Loucy (cell line): ENCODE results near the gene CCDC89.
"Not testable (repeated sequence)": the region's sequence is repeated elsewhere in the genome, so short reads cannot be mapped to it uniquely, and the experiment has no call there.

Experiments
- H2AFZ ChIP-seq: fragments of 200-600 bp; sonication (generic); 2 replicates; pipeline ENCODE4 v1.6.0; 2016; ENCODE audit warnings: antibody characterized with exemption, mild to moderate bottlenecking, low read length, moderate library complexity
- H3F3A ChIP-seq: fragments of 200-600 bp; 2 replicates; pipeline ENCODE4 v1.6.0; 2016; ENCODE audit warnings: antibody characterized with exemption, low read depth, mild to moderate bottlenecking
- H3K27me3 ChIP-seq: fragments of 200-600 bp; sonication (generic); 2 replicates; pipeline ENCODE4 v1.6.1; 2014; ENCODE audit warnings: low read length, mild to moderate bottlenecking; ENCODE audit not compliant: insufficient read depth, poor library complexity, severe bottlenecking
- H3K36me3 ChIP-seq: fragments of 200-600 bp; sonication (generic); 2 replicates; pipeline ENCODE4 v1.6.1; 2016; ENCODE audit warnings: low read length; ENCODE audit not compliant: insufficient read depth
- H3K4me1 ChIP-seq: fragments of 200-600 bp; sonication (generic); 2 replicates; pipeline ENCODE4 v1.5.1; 2014; ENCODE audit warnings: low read length, mild to moderate bottlenecking; ENCODE audit not compliant: insufficient read depth, poor library complexity, severe bottlenecking
- H3K4me2 ChIP-seq: fragments of 200-600 bp; sonication (generic); 2 replicates; pipeline ENCODE4 v1.6.0; 2014; ENCODE audit warnings: antibody characterized with exemption, low read length, low read depth, mild to moderate bottlenecking; ENCODE audit not compliant: poor library complexity, severe bottlenecking
- H3K4me3 ChIP-seq: fragments of 200-600 bp; sonication (generic); 2 replicates; pipeline ENCODE4 v1.5.1; 2014; ENCODE audit warnings: low read length, mild to moderate bottlenecking, mixed read lengths; ENCODE audit not compliant: poor library complexity, severe bottlenecking
- H3K79me2 ChIP-seq: fragments of 200-600 bp; sonication (generic); 2 replicates; pipeline ENCODE4 v1.6.1; 2014; ENCODE audit warnings: low read length; ENCODE audit not compliant: insufficient read depth
- H3K9ac ChIP-seq: fragments of 200-600 bp; sonication (generic); 2 replicates; pipeline ENCODE4 v1.6.0; 2014; ENCODE audit warnings: mild to moderate bottlenecking, low read depth, low read length, moderate library complexity; ENCODE audit not compliant: poor library complexity, severe bottlenecking
- H3K9me2 ChIP-seq: fragments of 200-600 bp; sonication (generic); replicated peaks from 2 replicates; pipeline ENCODE4 v1.6.1; 2016; ENCODE audit warnings: low read depth, low read length, mixed read lengths
- H3K9me3 ChIP-seq: fragments of 200-600 bp; sonication (generic); 2 replicates; pipeline ENCODE4 v1.6.1; 2014; ENCODE audit warnings: mild to moderate bottlenecking, antibody characterized with exemption, low read length, low read depth; ENCODE audit not compliant: insufficient read depth
- H4K20me1 ChIP-seq: fragments of 200-600 bp; sonication (generic); 2 replicates; pipeline ENCODE4 v1.6.0; 2014; ENCODE audit warnings: antibody characterized with exemption, low read length, mild to moderate bottlenecking; ENCODE audit not compliant: insufficient read depth, poor library complexity, severe bottlenecking
- CTCF ChIP-seq: fragments of 200-600 bp; sonication (generic); conservative IDR thresholded peaks from 2 replicates; pipeline ENCODE4 v1.5.1; 2014; ENCODE audit warnings: mild to moderate bottlenecking, antibody characterized with exemption, low read length
- EZH2phosphoT487 ChIP-seq: fragments of 200-600 bp; IDR thresholded peaks from 2 replicates; pipeline ENCODE4 v1.6.1; 2018; ENCODE audit warnings: antibody characterized with exemption, mild to moderate bottlenecking, moderate library complexity, borderline replicate concordance

Gene CCDC89

GRCh38 chr11:85673393-85673792 is 12.6 kb downstream of the CCDC89 start:
- Histone ChIP-seq H3K9me3 (0 out of 2 replicates have a peak, but pooled peaks cover 4% of the 10 kb centered on the region), H3K4me3 (no peak overlapping the region), H3K9me2 (no peaks in the 10 kb centered on the region), H3F3A (no peaks in the 10 kb centered on the region), H2AFZ (no peak overlapping the region), H3K27me3 (peaks cover 29% of the 10 kb centered on the region), H3K4me2 (no peak overlapping the region), H3K79me2 (no peaks in the 10 kb centered on the region), H3K9ac (no peak overlapping the region), H3K36me3 (no peaks in the 10 kb centered on the region), H3K4me1 (no peaks in the 10 kb centered on the region), H4K20me1 (no peaks in the 10 kb centered on the region)
- TF ChIP-seq EZH2phosphoT487 (no peak), CTCF (no peak)

DNA sequence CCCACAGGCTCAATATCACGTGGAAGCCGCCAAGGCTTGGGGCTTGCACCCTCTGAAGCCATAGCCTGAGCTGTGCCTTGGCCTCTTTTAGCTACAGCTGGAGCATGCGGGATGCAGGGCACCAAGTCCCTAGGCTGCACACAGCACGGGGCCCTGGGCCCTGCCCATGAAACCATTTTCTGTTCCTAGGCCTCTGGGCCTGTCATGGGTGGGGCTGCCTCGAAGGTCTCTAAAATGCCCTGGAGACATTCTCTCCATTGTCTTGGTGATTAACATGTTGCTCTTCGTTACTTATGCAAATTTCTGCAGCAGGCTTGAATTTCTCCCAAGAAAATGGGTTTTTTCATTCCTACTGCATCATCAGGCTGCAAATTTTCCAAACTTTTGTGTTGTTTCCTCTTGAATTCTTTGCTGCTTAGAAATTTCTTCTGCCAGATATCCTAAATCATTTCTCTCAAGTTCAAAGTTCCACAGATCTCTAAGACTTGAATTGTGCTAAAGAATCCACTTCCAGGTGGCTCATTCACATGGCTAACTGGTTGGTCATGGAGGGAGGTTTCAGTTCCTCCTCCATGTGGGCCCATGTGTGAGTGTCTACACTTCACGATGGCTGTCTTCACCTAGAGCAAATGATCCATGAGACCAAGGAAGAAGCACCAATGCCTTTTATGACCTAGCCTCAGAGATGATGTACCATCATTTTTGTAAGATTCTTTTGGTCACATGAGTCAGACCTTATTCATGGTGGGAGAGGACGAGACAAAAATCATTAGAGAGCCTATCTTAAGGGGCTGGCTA is 13.7 kb downstream of the CCDC89 start:
- Histone ChIP-seq H3K9me2 (no peaks in the 10 kb centered on the region), H3K4me1 (no peaks in the 10 kb centered on the region), H3K27me3 (peaks cover 25% of the 10 kb centered on the region), H4K20me1 (no peaks in the 10 kb centered on the region), H3K79me2 (no peaks in the 10 kb centered on the region), H2AFZ (no peak overlapping the region), H3K9ac (no peak overlapping the region), H3K4me2 (no peak overlapping the region), H3F3A (no peaks in the 10 kb centered on the region), H3K4me3 (no peak overlapping the region), H3K36me3 (no peaks in the 10 kb centered on the region), H3K9me3 (0 out of 2 replicates have a peak, but pooled peaks cover 4% of the 10 kb centered on the region)
- TF ChIP-seq EZH2phosphoT487 (no peak), CTCF (no peak)

GRCh38 chr11:85670949-85671663 is 14.9 kb downstream of the CCDC89 start:
- peaks cover 25% of the 10 kb centered on the region for H3K27me3 ChIP-seq
- H3F3A ChIP-seq, H3K9me3 ChIP-seq, H3K9me2 ChIP-seq, H3K36me3 ChIP-seq, H3K79me2 ChIP-seq, H3K9ac ChIP-seq, H4K20me1 ChIP-seq, H2AFZ ChIP-seq, H3K4me2 ChIP-seq, H3K4me3 ChIP-seq, H3K4me1 ChIP-seq: not testable (repeated sequence)
